GM12892 (cell line): ENCODE results near the gene FZD7.

Experiments
- POLR2A ChIP-seq: IDR thresholded peaks from 2 replicates; pipeline ENCODE4 v1.6.1; 2011; ENCODE audit warnings: low read depth, low read length, control low read depth
- POLR2AphosphoS5 ChIP-seq: IDR thresholded peaks from 2 replicates; pipeline ENCODE4 v1.6.1; 2011; ENCODE audit warnings: low read depth, low read length, control low read depth
- TAF1 ChIP-seq: IDR thresholded peaks from 2 replicates; pipeline ENCODE4 v1.6.1; 2011; ENCODE audit warnings: low read depth, mild to moderate bottlenecking, control low read depth, low read length, borderline replicate concordance

GRCh38 chr2:202066875-202067274 lies 33.2 kb downstream of the FZD7 start:
- no peak for TF ChIP-seq POLR2A
- TF ChIP-seq POLR2AphosphoS5 = no peak
- TF ChIP-seq TAF1 = no peak
